ENCODE results near the gene SLC30A3. TPM values are rescaled to one million over a fixed set of nuclear protein-coding genes. Genes with fewer than 3 reads are reported as not detected.

SLC30A3 gene
- total RNA-seq, 1 experiment from 2014 or later = not detected

DNA sequence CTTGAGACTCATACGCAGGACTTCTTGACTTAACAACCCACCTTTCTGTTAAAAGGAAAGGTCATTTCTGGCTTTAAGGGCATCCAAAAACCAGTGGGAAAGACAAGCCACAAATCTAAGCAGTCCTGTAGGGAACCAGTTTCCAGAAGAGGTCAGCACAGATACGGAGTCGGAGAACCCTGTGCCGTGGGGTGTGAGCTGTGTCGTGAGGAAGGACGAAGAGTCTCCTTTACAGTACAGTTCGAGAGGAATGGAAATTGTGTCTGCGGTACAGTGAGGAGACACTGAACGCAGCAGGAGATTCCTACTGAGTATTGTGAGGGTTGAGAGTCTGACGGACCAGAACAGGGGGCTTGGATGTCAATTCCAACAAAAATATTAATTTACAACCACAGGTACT, 17.7 kb downstream of the SLC30A3 start:
- in situ Hi-C loops (cut with HindIII; ENCODE audit: low pct_unique_long_range_greater_than_20kb, low sequenced_read_pairs) = no loop called here

DNA sequence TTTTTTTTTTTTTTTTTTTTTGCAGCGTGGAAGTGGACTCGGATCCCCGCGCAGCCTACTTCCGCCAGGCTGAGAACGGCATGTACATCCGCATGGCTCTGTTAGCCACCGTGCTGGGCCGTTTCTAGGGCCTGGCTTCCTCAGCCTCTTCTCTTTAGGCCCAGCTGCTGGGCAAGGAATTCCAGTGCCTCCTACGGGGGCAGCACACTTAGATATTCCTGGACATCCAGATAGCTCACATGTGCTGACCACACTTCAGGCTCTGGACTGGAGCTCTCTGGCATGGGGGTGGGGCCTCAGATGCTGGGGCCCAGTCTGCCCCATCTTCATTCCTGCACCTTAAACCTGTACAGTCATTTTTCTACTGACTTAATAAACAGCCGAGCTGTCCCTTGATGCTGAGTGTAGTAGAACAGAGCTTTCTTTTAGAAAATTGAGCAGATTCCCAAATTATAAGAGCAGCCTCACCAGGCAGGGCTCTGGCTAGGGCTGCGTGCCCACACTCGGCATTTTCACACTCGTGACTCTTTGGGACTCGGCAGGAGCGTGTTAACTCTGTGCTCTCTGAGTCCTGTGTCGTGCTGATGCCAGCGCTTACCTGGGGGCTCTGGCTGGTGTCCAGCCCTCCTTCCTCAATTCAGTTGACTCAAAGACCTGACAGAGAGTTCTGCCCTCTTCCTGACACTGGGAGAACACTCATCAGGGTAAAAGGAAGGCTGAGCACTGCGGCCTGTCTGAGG, 19.3 kb downstream of the SLC30A3 start:
- in situ Hi-C loops (cut with HindIII; ENCODE audit: low pct_unique_long_range_greater_than_20kb, low sequenced_read_pairs) = no loop called here
- DNase-seq (ENCODE audit: low read depth) = no peak

More for the DNA sequence above, 17.7 kb downstream of the SLC30A3 start:
- DNase-seq (ENCODE audit: low read depth) = no peak

DNA sequence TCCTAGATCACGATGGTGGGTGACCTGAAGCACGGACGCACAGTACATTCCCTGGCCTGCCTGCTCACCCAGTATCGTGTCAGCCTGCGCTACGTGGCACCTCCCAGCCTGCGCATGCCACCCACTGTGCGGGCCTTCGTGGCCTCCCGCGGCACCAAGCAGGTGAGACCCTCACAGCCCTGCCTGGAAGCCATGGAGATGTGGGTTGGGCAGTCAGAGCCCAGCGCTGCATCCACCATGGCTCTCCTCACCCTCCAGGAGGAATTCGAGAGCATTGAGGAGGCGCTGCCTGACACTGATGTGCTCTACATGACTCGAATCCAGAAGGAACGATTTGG, 20.3 kb downstream of the SLC30A3 start:
- in situ Hi-C loops (cut with HindIII; ENCODE audit: low pct_unique_long_range_greater_than_20kb, low sequenced_read_pairs) = no loop called here
- no peak for DNase-seq (ENCODE audit: low read depth)

DNA sequence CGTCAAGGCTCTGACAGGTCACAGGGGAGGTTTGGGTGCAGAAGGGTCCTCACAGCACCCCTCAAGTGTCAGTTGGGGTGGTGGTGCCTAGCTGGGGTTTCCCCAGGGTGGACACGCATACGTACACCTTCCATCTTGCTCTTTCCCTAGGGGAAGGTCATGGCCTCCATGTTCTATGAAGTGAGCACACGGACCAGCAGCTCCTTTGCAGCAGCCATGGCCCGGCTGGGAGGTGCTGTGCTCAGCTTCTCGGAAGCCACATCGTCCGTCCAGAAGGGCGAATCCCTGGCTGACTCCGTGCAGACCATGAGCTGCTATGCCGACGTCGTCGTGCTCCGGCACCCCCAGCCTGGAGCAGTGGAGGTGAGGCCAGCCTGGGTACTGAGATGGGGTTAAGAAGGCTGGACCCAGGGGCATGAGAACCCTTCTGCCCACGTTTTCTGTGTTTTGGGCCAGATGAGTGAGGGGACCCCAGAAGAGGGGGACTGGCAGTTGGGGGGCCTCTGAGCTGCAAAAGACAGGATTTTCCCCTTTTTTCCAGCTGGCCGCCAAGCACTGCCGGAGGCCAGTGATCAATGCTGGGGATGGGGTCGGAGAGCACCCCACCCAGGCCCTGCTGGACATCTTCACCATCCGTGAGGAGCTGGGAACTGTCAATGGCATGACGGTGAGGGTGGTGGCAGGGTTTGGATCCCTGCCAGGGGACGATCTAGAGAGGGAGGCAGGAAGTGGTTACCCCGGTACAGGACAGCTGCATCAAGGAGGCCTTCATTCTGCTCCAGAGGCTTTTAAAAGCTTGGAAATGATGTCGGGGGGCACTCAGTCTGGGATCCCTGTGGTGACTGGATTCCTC, 20.9 kb downstream of the SLC30A3 start:
- no peak for DNase-seq (ENCODE audit: low read depth)
- in situ Hi-C loops (cut with HindIII; ENCODE audit: low pct_unique_long_range_greater_than_20kb, low sequenced_read_pairs) = no loop called here

DNA sequence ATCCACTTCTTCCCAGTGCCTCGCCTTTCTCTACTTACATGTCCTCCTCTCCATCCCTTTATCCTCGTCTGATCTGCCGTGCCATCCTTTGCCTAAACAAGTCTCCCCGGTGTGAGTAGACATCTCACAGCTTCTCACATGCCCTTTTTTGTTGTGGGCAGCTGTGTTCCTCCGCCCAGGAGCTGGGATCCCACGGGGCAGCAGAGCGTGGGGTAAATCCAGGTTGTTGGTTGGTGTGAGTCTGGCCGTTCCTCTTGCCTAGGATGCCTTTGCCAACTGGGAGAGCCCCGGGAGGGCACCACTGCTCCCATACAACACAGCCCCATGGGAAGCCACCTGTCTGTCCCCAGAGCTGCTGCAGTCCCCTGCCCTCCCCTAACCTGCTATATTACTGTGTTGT, 22.4 kb downstream of the SLC30A3 start:
- in situ Hi-C loops (cut with HindIII; ENCODE audit: low pct_unique_long_range_greater_than_20kb, low sequenced_read_pairs) = no loop called here
- no peak for DNase-seq (ENCODE audit: low read depth)

DNA sequence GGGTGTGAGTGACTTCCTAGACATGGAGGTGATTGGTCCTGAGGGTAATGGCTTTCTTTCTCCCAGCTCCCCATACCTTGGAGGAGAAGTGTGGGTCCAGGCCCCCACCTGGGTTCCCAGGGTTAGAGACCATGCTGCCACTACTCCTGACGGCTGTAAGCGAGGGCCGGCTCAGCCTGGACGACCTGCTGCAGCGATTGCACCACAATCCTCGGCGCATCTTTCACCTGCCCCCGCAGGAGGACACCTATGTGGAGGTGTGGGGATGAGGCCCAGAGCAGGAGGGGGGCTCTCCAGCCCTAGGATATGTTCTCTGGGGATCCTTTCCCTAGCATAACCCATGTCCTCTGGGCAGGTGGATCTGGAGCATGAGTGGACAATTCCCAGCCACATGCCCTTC, 23.9 kb downstream of the SLC30A3 start:
- DNase-seq (ENCODE audit: low read depth) = no peak
- in situ Hi-C loops (cut with HindIII; ENCODE audit: low pct_unique_long_range_greater_than_20kb, low sequenced_read_pairs) = no loop called here

DNA sequence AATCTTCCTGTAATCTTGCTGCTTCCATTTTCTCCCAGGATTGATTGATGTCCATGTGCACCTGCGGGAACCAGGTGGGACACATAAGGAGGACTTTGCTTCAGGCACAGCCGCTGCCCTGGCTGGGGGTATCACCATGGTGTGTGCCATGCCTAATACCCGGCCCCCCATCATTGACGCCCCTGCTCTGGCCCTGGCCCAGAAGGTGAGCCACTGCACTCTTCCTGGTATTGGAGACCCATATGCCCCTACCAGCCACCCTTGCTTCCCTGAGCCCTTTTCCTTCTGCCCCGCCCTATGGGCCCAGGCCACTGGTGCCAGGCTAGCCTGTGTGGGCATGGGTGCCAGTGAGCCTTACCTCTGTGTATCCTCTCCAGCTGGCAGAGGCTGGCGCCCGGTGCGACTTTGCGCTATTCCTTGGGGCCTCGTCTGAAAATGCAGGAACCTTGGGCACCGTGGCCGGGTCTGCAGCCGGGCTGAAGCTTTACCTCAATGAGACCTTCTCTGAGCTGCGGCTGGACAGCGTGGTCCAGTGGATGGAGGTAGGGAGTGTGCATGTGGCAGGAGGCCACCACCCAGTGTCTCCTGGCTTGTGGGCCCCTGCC, 25.4 kb downstream of the SLC30A3 start:
- in situ Hi-C loops (cut with HindIII; ENCODE audit: low pct_unique_long_range_greater_than_20kb, low sequenced_read_pairs) = no loop called here
- no peak for DNase-seq (ENCODE audit: low read depth)

DNA sequence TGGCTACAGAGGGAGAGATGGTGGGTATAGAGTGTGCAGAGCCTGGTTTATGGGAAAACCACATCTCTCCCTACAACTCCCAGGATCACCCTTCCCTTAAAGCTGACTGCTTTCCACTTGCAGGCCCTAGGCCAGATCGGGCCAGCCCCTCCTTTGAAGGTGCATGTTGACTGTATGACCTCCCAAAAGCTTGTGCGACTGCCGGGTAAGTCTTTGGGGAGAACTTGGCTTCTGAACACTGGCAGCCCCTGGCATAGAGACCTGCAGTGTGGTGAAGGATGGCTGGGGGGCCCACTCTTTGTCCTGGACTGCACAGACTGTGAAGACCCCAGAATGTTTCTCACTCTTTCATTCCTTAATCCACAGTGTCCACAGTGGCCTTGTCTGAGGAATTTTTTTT, 26.2 kb downstream of the SLC30A3 start:
- in situ Hi-C loops (cut with HindIII; ENCODE audit: low pct_unique_long_range_greater_than_20kb, low sequenced_read_pairs) = no loop called here
- DNase-seq (ENCODE audit: low read depth) = no peak

DNA sequence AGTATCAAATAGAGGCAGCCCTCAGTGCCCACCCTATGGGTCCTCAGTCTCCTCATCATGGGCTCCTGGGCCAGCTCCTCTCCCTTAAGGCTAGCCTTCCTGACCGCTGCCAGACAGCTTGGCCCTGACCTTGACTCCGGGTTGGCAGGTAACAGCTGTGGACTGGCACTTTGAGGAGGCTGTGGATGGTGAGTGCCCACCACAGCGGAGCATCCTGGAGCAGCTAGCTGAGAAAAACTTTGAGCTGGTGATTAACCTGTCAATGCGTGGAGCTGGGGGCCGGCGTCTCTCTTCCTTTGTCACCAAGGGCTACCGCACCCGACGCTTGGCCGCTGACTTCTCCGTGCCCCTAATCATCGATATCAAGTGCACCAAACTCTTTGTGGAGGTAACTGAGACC, 26.7 kb downstream of the SLC30A3 start:
- no peak for DNase-seq (ENCODE audit: low read depth)
- in situ Hi-C loops (cut with HindIII; ENCODE audit: low pct_unique_long_range_greater_than_20kb, low sequenced_read_pairs) = no loop called here

DNA sequence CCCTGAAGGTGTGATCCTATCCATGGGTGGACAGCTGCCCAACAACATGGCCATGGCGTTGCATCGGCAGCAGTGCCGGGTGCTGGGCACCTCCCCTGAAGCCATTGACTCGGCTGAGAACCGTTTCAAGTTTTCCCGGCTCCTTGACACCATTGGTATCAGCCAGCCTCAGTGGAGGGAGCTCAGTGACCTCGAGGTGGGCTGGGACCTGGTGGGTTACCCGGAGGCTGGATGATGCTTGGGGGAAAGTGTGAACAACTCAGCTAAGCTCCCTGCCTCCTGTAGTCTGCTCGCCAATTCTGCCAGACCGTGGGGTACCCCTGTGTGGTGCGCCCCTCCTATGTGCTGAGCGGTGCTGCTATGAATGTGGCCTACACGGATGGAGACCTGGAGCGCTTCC, 29.5 kb downstream of the SLC30A3 start:
- no peak for DNase-seq (ENCODE audit: low read depth)
- in situ Hi-C loops (cut with HindIII; ENCODE audit: low pct_unique_long_range_greater_than_20kb, low sequenced_read_pairs) = no loop called here

DNA sequence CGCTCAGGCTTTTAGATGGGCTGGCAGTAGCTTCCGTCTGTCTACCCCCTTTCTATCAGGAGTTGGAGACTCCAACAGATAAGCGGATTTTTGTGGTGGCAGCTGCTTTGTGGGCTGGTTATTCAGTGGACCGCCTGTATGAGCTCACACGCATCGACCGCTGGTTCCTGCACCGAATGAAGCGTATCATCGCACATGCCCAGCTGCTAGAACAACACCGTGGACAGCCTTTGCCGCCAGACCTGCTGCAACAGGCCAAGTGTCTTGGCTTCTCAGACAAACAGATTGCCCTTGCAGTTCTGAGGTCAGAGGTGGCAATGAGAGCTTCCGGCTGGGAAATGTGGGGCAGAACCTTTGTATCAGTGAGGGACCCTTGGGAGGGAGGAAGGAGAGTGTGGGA, 30.9 kb downstream of the SLC30A3 start:
- DNase-seq (ENCODE audit: low read depth) = no peak
- in situ Hi-C loops (cut with HindIII; ENCODE audit: low pct_unique_long_range_greater_than_20kb, low sequenced_read_pairs) = no loop called here

DNA sequence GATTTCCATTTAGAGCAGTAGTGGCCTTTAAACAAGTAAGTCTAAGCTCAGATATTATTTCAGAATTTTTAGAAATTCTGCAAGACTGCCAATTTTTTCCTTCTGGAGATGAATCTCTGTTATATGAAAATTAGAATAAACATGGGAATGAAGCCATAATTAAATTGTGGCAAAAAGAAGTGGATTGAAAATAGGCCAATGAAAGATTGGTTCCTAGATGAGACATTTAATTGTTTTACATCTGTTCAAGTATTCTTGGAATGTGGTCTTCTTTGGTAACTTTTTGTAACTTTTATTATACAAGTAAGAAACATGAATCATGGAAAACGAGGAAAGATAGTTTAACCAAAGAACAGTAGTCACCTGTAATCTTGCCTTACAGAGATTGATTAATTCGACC, 35.3 kb downstream of the SLC30A3 start:
- in situ Hi-C loops (cut with HindIII; ENCODE audit: low pct_unique_long_range_greater_than_20kb, low sequenced_read_pairs) = no loop called here

DNA sequence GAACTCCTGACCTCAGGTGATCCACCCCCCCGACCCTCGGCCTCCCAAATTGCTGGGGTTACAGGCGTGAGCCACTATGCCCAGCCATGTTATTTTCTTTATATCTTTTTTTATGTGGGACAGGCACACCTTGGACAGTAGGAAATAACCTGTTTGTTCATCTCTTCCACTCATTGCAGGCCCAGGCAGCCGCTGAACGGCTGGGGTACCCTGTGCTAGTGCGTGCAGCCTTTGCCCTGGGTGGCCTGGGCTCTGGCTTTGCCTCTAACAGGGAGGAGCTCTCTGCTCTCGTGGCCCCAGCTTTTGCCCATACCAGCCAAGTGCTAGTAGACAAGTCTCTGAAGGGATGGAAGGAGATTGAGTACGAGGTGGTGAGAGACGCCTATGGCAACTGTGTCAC, 37.3 kb downstream of the SLC30A3 start:
- in situ Hi-C loops (cut with HindIII; ENCODE audit: low pct_unique_long_range_greater_than_20kb, low sequenced_read_pairs) = no loop called here
- DNase-seq (ENCODE audit: low read depth) = no peak

More for the DNA sequence above, 35.3 kb downstream of the SLC30A3 start:
- DNase-seq (ENCODE audit: low read depth) = no peak

DNA sequence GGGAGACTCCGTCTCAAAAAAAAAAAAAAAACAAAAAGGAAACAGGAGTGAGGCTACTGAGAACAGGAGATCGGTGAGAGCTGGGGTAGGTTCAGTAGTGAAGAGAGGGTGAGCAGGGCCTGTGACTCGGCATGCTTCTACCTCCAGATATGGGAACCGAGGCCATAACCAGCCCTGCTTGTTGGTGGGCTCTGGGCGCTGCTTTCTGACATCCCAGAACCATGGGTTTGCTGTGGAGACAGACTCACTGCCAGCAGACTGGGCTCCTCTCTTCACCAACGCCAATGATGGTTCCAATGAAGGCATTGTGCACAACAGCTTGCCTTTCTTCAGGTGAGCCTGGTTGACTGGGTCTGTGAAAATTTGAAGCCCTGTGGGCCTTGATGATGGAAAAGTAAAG, 39.4 kb downstream of the SLC30A3 start:
- in situ Hi-C loops (cut with HindIII; ENCODE audit: low pct_unique_long_range_greater_than_20kb, low sequenced_read_pairs) = no loop called here
- no peak for DNase-seq (ENCODE audit: low read depth)

DNA sequence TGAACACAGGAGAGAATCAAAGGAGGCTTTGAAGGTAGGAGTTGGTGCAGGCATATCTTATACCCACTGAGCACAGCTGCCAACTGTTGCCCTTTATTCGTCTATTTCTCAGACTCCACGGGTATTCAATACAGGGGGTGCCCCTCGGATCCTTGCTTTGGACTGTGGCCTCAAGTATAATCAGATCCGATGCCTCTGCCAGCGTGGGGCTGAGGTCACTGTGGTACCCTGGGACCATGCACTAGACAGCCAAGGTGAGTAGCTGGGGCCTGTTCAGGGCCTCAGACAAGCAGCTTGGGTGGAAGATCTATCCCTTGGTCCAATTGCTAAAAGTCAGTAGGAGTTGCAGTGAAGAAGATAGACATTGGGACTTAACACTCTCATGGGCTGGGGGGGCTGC, 40.4 kb downstream of the SLC30A3 start:
- DNase-seq (ENCODE audit: low read depth) = no peak
- in situ Hi-C loops (cut with HindIII; ENCODE audit: low pct_unique_long_range_greater_than_20kb, low sequenced_read_pairs) = no loop called here

DNA sequence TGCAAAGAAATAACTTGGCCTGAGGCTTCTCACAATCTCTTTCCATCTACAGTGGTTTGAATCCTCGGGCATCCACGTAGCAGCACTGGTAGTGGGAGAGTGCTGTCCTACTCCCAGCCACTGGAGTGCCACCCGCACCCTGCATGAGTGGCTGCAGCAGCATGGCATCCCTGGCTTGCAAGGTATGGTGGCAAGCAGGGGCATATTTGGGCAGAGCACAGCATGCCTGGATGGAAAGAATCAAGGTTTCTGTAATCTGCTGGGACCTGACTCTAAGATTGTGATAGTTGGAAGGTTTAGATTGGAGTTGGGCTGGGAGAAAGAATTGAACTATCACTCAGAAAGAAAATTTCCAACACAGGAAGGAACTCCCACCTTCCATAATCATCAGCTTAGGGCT, 41.7 kb downstream of the SLC30A3 start:
- in situ Hi-C loops (cut with HindIII; ENCODE audit: low pct_unique_long_range_greater_than_20kb, low sequenced_read_pairs) = no loop called here
- DNase-seq (ENCODE audit: low read depth) = no peak

DNA sequence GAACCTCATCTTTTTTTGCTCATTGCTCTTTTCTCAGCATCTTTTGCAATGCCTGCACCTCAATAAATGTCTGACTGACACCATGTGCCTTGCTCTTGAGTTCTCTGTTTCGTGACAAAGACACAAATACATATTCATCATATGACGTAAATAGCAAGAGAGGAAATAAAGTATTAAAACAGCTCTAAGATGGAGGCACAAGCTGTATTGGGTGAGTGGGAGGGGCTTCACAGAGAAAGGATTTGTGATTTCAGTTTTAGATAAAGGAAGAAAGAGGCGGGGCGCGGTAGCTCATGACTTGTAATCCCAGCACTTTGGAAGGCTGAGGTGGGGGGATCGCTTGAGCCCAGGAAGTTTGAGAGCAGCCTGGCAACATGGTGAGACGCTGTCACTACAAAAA, 42.8 kb downstream of the SLC30A3 start:
- in situ Hi-C loops (cut with HindIII; ENCODE audit: low pct_unique_long_range_greater_than_20kb, low sequenced_read_pairs) = no loop called here

DNA sequence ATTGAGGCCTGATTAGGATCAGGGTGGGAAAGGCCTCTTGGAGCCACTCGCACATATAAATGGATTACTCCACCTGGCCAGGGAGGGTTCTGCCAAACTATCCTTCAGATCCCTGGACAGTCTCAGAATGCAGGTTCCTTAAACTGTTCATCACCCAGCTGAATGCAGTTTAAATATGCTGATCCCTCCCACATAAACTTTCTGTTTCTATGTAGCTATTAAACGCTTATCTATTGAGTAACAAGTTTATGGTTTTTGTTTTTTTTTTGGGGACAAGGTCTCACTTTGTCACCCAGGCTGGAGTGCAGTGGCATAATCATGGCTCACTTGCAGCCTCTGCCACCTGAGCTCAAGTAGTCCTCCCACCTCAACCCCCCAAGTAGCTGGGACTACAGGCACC, 43.8 kb downstream of the SLC30A3 start:
- DNase-seq (ENCODE audit: low read depth) = no peak
- in situ Hi-C loops (cut with HindIII; ENCODE audit: low pct_unique_long_range_greater_than_20kb, low sequenced_read_pairs) = no loop called here

More for the DNA sequence above, 42.8 kb downstream of the SLC30A3 start:
- DNase-seq (ENCODE audit: low read depth) = no peak

DNA sequence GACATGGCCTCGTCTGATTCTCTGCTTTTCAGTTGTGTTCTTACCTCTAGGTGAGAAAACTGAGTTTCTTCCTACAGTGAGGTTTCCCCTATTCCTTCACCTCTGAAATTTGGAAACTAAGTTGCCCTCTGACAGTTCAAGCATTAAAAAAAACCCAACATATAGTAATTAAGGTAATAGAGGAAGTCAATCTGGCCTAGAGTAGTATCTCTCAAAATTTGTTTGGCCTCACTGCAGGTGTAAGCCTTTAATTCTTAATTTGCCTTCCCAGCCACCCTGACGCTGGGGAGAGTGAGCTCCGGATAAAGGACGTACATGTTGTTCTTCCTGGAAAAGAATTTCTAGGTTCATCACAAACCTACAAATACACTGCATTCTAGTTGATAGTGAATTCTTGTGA, 44.2 kb downstream of the SLC30A3 start:
- in situ Hi-C loops (cut with HindIII; ENCODE audit: low pct_unique_long_range_greater_than_20kb, low sequenced_read_pairs) = no loop called here
- DNase-seq (ENCODE audit: low read depth) = no peak
